ENCODE measurements around the gene OPTC. TPM values are rescaled to one million over a fixed set of nuclear protein-coding genes. Genes with fewer than 3 reads are reported as not detected.

The OPTC gene
- total RNA-seq, 4 donors from 2014 or later: not detected

- no peak for TF ChIP-seq CTCF (IDR thresholded peaks at IDR 0.05; ENCODE audit: low read depth)
Observed at GRCh38 chr1:203453016-203453415, 40.9 kb upstream of the OPTC start.

- TF ChIP-seq CTCF (IDR thresholded peaks at IDR 0.05; ENCODE audit: low read depth): no peak
Observed at GRCh38 chr1:203453616-203454015, 40.3 kb upstream of the OPTC start.

- no peak for TF ChIP-seq CTCF (IDR thresholded peaks at IDR 0.05; ENCODE audit: low read depth)
Observed at GRCh38 chr1:203454986-203455471, 38.9 kb upstream of the OPTC start.

GRCh38 chr1:203455706-203456105 is 38.2 kb upstream of the OPTC start:
- no peak for TF ChIP-seq CTCF (IDR thresholded peaks at IDR 0.05; ENCODE audit: low read depth)

- no peak for TF ChIP-seq CTCF (IDR thresholded peaks at IDR 0.05; ENCODE audit: low read depth)
Observed at GRCh38 chr1:203456577-203456976, 37.4 kb upstream of the OPTC start.

GRCh38 chr1:203458078-203458477 is 35.9 kb upstream of the OPTC start:
- TF ChIP-seq CTCF (IDR thresholded peaks at IDR 0.05; ENCODE audit: low read depth): no peak

GRCh38 chr1:203459671-203460201 is 34.2 kb upstream of the OPTC start:
- TF ChIP-seq CTCF (IDR thresholded peaks at IDR 0.05; ENCODE audit: low read depth): no peak
